CD4-positive, alpha-beta T cell treated with Interleukin-17A for 4 hours (primary cell): Measurements from ENCODE around the gene LINGO1.

Source experiments
- DNase-seq: peaks from one replicate; pipeline ENCODE4 v3.0.0-alpha.2; 2020; ENCODE audit warnings: mixed read lengths

LINGO1 gene

DNA sequence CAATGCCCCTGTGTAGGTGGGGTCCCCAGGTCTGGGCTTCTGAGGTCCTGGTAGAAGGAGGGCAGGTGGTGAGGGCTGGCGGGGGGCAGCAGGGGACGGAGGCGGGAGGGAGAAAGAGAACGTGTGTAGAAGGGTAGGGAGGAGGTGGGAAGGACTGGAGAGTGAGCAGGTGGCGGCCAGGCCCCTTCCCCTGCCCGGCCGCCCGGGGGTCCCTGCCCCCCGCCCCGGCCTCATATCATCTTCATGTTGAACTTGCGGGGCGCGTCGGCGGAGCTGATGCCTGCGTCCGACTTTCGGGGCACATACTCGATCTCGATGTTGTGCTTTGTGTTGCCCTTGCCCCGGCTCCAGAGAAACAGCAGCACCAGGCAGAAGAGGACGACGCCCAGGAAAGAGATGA lies 18.9 kb downstream of the LINGO1 start:
- no peak for DNase-seq

- DNase-seq = no peak
Observed at GRCh38 chr15:77612958-77613601, 19.6 kb downstream of the LINGO1 start.

DNA sequence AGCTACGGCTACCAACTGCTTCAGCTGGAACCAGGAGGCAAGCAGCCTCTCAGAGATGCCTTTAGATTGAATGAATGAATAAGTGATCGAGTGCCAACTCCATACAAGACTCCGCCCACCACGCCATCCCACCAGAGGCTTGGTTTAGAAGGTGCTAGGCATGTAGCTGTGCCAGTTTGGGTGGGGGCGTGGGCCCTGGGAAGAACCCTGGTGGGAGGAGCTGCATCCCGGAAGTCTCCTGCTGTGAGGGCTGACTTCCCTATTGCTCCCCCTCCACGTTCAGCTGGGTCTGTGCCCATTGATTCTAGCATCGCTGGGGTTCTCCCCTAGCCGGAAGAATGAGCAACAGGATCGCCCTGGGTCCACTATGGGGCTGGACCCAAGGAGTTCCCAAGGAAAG lies 20.9 kb downstream of the LINGO1 start:
- DNase-seq = no peak

GRCh38 chr15:77610731-77611130 lies 22.0 kb downstream of the LINGO1 start:
- no peak for DNase-seq

- no peak for DNase-seq
Observed at GRCh38 chr15:77609558-77609957, 23.2 kb downstream of the LINGO1 start.

DNA sequence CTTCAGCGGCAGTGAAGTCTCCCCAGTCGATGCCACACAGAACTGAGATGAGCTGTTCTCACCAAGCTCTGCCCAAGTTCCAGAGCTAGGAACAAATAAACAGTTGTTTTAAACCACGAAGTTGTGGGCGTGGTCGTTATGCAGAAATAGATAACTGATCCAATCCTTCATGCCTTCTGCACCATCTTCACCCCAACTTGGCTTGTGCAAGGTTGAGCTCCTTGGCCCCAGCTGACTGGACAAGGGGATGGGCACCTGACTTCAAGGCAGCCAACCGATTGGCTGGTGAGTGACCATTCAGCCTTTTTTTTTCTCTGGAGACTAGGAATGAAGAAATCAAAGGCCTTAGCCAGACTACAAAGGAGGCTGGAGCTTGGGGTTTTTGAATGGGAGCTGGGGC lies 23.9 kb downstream of the LINGO1 start:
- DNase-seq = no peak

GRCh38 chr15:77607894-77608261 lies 24.8 kb downstream of the LINGO1 start:
- no peak for DNase-seq

DNA sequence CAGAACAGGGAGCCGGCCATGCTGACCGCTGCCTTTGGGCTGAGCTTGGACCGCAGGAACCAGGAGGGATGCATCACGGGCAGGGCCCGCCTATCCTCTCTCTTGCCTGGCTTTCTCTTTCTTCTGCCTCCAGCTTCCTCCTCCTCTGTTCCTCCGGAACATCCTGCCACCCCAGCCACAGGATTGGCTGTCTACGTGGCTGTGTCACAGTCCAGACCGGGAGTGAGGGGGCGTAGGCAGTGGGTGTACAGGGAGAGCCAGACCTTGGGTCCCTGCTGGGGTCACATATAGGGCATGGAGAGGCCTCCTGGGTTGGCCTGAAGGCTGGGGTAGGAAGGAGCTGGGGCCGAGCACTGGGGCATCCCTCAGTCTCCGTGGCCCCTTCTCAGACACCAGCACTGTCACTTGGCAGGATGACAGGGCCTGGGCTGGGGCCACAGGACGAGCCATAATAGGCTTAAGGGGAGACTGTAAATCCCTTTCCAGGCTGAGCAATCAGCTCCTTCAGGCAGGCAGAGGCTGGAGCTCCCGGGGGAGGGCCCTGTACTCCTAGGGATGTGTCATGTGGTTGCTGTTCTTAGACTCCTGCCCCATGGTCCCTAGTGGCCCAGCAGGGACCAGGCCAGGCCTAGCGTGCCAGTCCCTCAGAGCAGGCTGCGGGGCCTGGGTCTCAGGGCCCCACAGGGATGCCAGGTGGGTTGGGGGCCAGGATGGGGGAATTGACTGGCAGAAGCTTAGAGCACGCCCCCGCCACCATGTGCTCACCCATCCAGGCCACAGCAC lies 25.4 kb downstream of the LINGO1 start:
- no peak for DNase-seq

- DNase-seq = no peak
Observed at GRCh38 chr15:77606142-77607034, 26.3 kb downstream of the LINGO1 start.

DNA sequence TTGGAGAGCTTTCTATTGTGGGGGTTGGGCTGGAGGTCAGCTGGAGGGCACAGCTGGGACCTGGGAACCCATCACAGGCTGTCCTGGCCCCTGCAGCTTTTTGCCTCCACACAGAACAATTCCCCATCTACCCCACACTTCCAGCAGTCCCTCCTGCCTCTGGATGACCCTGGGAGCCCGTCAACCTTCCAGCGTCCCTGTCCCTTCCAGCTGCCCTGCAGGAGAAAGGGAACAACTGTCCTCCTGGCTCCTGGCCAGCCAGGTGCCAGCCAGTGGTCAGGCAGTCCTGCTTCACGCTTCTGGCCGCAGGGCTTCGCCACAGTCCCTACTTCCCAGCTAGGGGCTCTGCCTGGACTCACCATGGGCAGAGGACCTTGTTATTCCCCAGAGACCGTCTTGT lies 27.2 kb downstream of the LINGO1 start:
- DNase-seq = no peak

DNA sequence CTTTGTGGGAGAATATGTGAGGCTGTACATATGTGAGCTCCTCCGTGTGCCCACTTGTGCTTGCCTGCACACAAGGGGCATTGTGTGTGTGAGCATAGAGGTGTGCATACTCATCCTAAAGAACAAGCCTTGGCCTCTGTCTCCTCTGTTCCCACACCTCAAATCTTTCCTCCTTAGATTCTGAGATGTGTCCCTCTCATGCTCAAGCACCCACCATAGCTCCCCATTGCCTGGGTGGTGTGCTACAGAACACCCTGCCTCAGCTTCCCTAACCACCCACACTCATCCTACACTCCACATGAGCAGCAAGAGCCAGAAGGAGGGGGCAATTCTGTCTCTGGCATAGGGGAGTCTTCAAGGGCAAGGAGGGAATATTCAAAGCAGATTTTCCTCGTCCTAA lies 27.7 kb downstream of the LINGO1 start:
- no peak for DNase-seq

DNA sequence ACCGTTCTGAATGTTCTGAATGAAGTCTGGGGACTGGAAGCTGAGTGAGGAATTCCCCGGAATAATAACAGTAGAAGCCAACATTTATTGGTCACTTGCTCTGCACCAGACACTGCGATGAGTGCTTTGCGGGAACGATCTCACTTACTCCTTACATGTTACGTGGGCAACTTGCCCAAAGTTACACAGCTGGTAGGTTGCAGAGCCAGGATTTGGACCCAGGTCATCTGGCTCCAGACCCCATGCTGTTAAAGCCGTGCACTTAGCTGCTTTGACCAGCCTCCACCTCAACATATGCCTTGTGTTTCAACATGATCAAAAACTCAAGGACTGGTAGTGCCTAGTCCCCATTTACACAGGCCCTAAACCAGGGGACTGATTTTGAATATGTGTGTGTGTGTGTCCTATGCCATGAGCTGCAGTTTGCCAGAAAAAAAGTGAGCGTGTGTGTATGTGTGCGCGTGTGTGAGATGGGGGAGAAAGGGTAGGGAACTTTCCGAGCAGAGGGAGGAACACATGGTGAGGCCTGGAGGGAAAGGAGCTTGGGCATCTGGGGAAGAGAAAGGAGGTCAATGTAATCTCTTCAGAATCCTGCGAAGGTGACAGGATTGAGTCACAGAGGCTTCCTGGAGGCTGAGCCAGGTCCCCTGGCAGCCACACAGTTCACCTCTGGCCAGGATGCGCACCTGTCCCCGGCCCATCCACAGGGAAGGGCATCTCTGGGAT lies 28.9 kb downstream of the LINGO1 start:
- no peak for DNase-seq

DNA sequence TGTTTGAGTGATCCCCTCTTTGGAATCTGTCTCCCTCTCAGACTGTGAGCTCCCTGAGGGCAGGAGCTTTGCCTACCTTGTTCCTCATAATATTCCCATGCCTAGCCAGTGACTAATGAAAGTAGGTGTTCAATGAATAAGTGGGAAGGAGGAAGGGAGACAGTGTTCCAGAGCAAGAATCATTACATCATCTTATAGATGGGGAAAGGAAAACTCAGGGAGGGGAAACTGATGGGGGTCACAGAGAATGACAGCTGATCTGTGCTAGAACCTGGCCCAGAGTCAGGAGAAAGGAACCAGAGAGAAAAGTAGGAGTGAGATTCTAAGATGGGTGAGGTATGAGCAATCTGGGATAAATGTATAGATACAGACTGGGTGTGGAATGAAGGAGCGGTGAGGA lies 29.9 kb downstream of the LINGO1 start:
- DNase-seq = no peak

DNA sequence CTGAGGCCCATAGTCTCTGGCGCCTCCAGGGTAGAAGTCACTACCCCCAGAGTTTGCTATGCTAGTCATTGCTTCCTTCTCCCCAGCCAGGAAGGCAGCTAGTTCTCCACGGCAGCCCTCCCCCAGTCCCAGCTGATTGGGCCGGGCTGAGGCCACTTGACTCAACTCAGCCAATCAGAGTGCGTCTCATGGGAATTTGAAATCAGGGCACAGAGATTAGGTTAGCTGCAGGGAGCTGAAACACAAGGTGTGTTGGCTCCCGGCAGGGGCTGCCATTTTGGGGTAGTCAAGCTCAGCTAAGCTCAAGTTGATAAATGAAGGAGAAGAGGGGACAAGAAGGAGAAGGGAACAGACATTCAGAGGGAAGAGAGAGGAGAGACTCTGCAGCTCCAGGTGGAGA lies 32.8 kb downstream of the LINGO1 start:
- DNase-seq = no peak

GRCh38 chr15:77599357-77599756 lies 33.4 kb downstream of the LINGO1 start:
- no peak for DNase-seq

DNA sequence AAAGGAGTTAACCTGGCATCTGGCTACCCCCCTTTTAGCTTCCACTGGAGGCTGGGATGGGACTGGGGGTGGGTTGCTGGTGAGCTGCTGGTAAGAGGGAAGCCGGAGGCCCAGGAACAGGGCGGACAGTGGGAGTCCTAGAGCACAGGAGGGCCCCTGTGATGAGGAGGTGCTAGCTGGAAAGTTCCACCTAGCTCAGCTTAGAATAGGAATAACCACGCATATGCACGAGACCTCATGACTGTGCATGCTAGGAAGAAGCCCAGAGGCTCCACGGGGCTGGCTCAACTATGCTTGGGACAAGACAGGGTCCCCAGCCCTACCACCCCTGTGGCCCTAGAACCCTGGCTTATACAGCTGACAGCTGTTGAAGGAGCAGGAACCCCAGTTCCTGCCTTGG lies 34.1 kb downstream of the LINGO1 start:
- DNase-seq = no peak

GRCh38 chr15:77597804-77598453 lies 34.8 kb downstream of the LINGO1 start:
- DNase-seq = no peak

- no peak for DNase-seq
Observed at GRCh38 chr15:77596821-77597803, 35.6 kb downstream of the LINGO1 start.

DNA sequence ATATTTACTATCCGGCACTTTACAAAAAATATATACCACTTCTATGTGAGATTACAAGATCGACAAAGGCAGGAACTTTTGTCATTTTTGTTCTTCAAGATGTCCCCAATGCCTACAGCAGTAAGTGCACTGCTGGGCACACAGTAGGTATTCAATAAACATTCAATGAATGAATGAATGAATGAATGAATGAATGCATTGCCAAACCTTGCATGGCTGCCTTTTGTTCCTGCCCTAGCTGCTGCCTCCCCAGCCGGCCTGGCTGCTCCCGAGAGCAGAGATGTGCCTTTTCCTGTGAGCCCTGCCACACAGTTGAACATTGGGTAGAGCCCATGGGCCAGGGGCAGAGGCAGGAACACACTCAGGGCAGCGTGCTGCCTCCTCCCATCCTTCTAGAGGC lies 37.5 kb downstream of the LINGO1 start:
- no peak for DNase-seq

- DNase-seq = no peak
Observed at GRCh38 chr15:77592758-77593157, 40.0 kb downstream of the LINGO1 start.

DNA sequence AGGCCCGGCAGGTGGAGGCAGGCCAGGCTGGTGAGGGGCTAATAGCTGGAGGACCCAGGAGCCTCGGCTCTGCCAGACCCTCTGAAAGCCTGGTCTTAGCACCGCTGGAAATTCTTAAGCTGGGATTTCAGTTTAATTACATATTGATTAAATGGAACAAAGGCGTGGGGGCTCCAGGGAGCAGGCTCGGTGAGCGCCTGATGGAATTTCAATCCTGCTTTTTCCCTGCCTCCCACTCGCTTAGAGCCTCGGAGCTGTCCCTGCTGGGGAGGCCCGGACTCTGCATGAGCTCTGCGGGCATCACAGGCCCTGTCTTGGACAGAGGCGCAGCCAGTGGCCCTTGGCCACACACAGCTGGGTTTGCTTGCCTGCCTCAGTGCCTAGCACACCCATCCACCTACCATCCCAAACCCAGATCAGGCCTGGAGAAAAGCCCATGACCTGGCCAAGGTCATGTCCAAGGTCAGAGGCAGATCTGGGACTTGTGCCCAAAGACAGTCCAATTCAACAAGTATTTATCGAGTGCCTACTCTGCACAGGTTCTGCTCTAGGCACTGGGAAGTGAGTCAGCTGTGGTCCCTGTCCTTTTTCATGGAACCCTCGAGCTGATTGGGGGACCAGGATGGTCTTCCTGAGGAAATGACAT lies 40.6 kb downstream of the LINGO1 start:
- no peak for DNase-seq
